OCI-LY7 (cell line): Measurements from ENCODE around the gene DNAJB5. TPM values are rescaled to one million over a fixed set of nuclear protein-coding genes. Genes with fewer than 3 reads are reported as not detected.

ENCODE experiments used
- BruUV-seq: library from RNA; stranded (reverse); fragments of 400-500 nt; replicated peaks from 2 replicates; lab custom pipeline; 2021; lab: Mats Ljungman, UMichigan
- CTCF ChIA-PET: fragments of 300-600 bp; sonication (Branson Sonifier 250); formaldehyde crosslinking; loops from one replicate; lab custom pipeline; 2022; ENCODE audit warnings: antibody characterized with exemption; ENCODE audit not compliant: unreplicated experiment; lab: Charles Lee
- POLR2A ChIA-PET: fragments of 300-600 bp; sonication (Branson Sonifier 250); formaldehyde crosslinking; loops from one replicate; lab custom pipeline; 2022; ENCODE audit warnings: antibody characterized with exemption; lab: Charles Lee
- DNase-seq: peaks from one replicate; pipeline ENCODE4 v3.0.0-alpha.2; 2015; ENCODE audit warnings: low spot score
- H2AFZ ChIP-seq: fragments of 200-600 bp; sonication (generic), shearing (Covaris generic); 2 replicates; pipeline ENCODE4 v1.6.1; 2014; ENCODE audit warnings: mild to moderate bottlenecking, antibody characterized with exemption, low read length, moderate library complexity
- H3K27ac ChIP-seq: fragments of 200-600 bp; sonication (generic); 2 replicates; pipeline ENCODE4 v1.5.1; 2014; ENCODE audit warnings: mixed run types, low read depth, mild to moderate bottlenecking, moderate library complexity, low read length, inconsistent platforms; ENCODE audit not compliant: poor library complexity, severe bottlenecking
- H3K36me3 ChIP-seq: fragments of 200-600 bp; sonication (generic); 2 replicates; pipeline ENCODE4 v1.6.1; 2014; ENCODE audit warnings: mild to moderate bottlenecking, antibody characterized with exemption, low read length, moderate library complexity, mixed read lengths; ENCODE audit not compliant: insufficient read depth
- H3K4me1 ChIP-seq: fragments of 200-600 bp; sonication (generic); 2 replicates; pipeline ENCODE4 v1.5.1; 2014; ENCODE audit warnings: mild to moderate bottlenecking, low read length; ENCODE audit not compliant: insufficient read depth, poor library complexity, severe bottlenecking
- H3K4me2 ChIP-seq: fragments of 200-600 bp; sonication (generic); 2 replicates; pipeline ENCODE4 v1.6.1; 2014; ENCODE audit warnings: mild to moderate bottlenecking, low read length
- H3K4me3 ChIP-seq: fragments of 200-600 bp; sonication (generic); 2 replicates; pipeline ENCODE4 v1.5.1; 2014; ENCODE audit warnings: mild to moderate bottlenecking, low read depth, low read length; ENCODE audit not compliant: poor library complexity, severe bottlenecking
- H3K79me2 ChIP-seq: fragments of 200-600 bp; sonication (generic); 2 replicates; pipeline ENCODE4 v1.6.1; 2016; ENCODE audit warnings: low read depth, mild to moderate bottlenecking, low read length, moderate library complexity, mixed read lengths; ENCODE audit not compliant: insufficient read depth
- H3K9me2 ChIP-seq: fragments of 200-600 bp; sonication (generic); 2 replicates; pipeline ENCODE4 v1.6.1; 2016; ENCODE audit warnings: mild to moderate bottlenecking, low read length, mixed read lengths; ENCODE audit not compliant: insufficient read depth
- H3K9me3 ChIP-seq: fragments of 200-600 bp; sonication (generic); 2 replicates; pipeline ENCODE4 v1.6.1; 2014; ENCODE audit warnings: mild to moderate bottlenecking, mixed run types, low read length, mixed read lengths
- H4K20me1 ChIP-seq: fragments of 200-600 bp; sonication (generic); 2 replicates; pipeline ENCODE4 v1.6.1; 2014; ENCODE audit warnings: mild to moderate bottlenecking, antibody characterized with exemption, low read length, moderate library complexity, mixed read lengths; ENCODE audit not compliant: insufficient read depth
- CTCF ChIP-seq: fragments of 200-600 bp; sonication (generic); conservative IDR thresholded peaks from 2 replicates; pipeline ENCODE4 v1.5.1; 2014; ENCODE audit warnings: mild to moderate bottlenecking, antibody characterized with exemption, low read length, moderate library complexity, mixed read lengths
- EZH2phosphoT487 ChIP-seq: fragments of 200-600 bp; sonication (generic); IDR thresholded peaks from 2 replicates; pipeline ENCODE4 v1.6.1; 2018; ENCODE audit warnings: low read depth, borderline replicate concordance, mild to moderate bottlenecking, mixed run types, antibody characterized with exemption, low read length, moderate library complexity, mixed read lengths
- intact Hi-C: fragments of 100-400 bp; cut with micrococcal nuclease; formaldehyde crosslinking; loops from one replicate; pipeline ENCODE4 v1.10.0; 2022; ENCODE audit not compliant: unreplicated experiment
- total RNA-seq, 2 experiments: library from RNA; depleted of rRNA in 1 of 2; stranded (reverse); fragments of >200 nt in 1 of 2; shearing (Covaris generic) in 1 of 2; gene quantifications; 2 replicates each; pipeline ENCODE4 v1.2.3, GENCODE V29; 2014 to 2022

DNAJB5 gene
- total RNA-seq, 2 experiments from 2014 or later = 5.1 to 5.8 TPM

GRCh38 chr9:34998266-34998665, 8.7 kb downstream of the DNAJB5 start:
- H3K27ac ChIP-seq = no peak overlapping the region
- no TSS peak for BruUV-seq
- H3K4me3 ChIP-seq = no peak overlapping the region
- H3K4me2 ChIP-seq = no peak overlapping the region
- H3K9me2 ChIP-seq = no peaks in the 10 kb centered on the region
- peaks cover 3% of the 10 kb centered on the region; the same call in 1 of the 2 replicates for H3K36me3 ChIP-seq
- H2AFZ ChIP-seq = no peak overlapping the region
- H4K20me1 ChIP-seq = no peaks in the 10 kb centered on the region
- TF ChIP-seq CTCF (no peak), EZH2phosphoT487 (no peak)
- H3K79me2 ChIP-seq = no peaks in the 10 kb centered on the region
- intact Hi-C loops = no loop called here
- peaks cover 8% of the 10 kb centered on the region for H3K4me1 ChIP-seq
- no peaks in the 10 kb centered on the region for H3K9me3 ChIP-seq
- POLR2A ChIA-PET = interaction anchor here (0.5 to 0.7 kb wide), 2 partner anchors 181 to 411 kb away, joined by 3 to 4 read pairs; no protein-coding TSS in a partner anchor
- DNase-seq = no peak
- CTCF ChIA-PET = no interaction called here

- ChIA-PET POLR2A (no interaction called here), CTCF (no interaction called here)
- intact Hi-C loops = no loop called here
- H3K9me3 ChIP-seq = no peaks in the 10 kb centered on the region
- no peak overlapping the region for H3K27ac ChIP-seq
- no peaks in the 10 kb centered on the region for H4K20me1 ChIP-seq
- no peak overlapping the region for H2AFZ ChIP-seq
- H3K4me3 ChIP-seq = no peak overlapping the region
- DNase-seq = no peak
- no peak overlapping the region for H3K4me2 ChIP-seq
- no peaks in the 10 kb centered on the region for H3K4me1 ChIP-seq
- H3K36me3 ChIP-seq = peaks cover 3% of the 10 kb centered on the region; the same call in 1 of the 2 replicates
- H3K79me2 ChIP-seq = no peaks in the 10 kb centered on the region
- BruUV-seq = no TSS peak
- H3K9me2 ChIP-seq = no peaks in the 10 kb centered on the region
- TF ChIP-seq CTCF = no peak
- TF ChIP-seq EZH2phosphoT487 = no peak
Measured at GRCh38 chr9:34999576-34999975, 10.0 kb downstream of the DNAJB5 start.

- POLR2A ChIA-PET = interaction anchor here (0.5 kb wide), 1 partner anchor 270 kb away, joined by 4 read pairs; no protein-coding TSS in a partner anchor
- intact Hi-C loops = no loop called here
- CTCF ChIA-PET = no interaction called here
Measured at GRCh38 chr9:35000535-35001284, 11.2 kb downstream of the DNAJB5 start.

More at GRCh38 chr9:35000535-35001284, 11.2 kb downstream of the DNAJB5 start:
- Histone ChIP-seq H3K9me2 (no peaks in the 10 kb centered on the region), H2AFZ (no peak overlapping the region), H3K4me2 (no peak overlapping the region), H3K4me3 (no peak overlapping the region), H3K79me2 (no peaks in the 10 kb centered on the region), H4K20me1 (no peaks in the 10 kb centered on the region), H3K36me3 (peaks cover 3% of the 10 kb centered on the region; the same call in 1 of the 2 replicates), H3K27ac (no peak overlapping the region), H3K4me1 (no peaks in the 10 kb centered on the region), H3K9me3 (no peaks in the 10 kb centered on the region)
- DNase-seq = no peak
- no peak for TF ChIP-seq EZH2phosphoT487
- no peak for TF ChIP-seq CTCF
- no TSS peak for BruUV-seq
